Ovary (tissue), 9 donors: Measurements from ENCODE around the gene GDF15. TPM values are rescaled to one million over a fixed set of nuclear protein-coding genes. Genes with fewer than 3 reads are reported as not detected.

ENCODE experiments used
- DNase-seq, 5 donors: peaks; one replicate each; pipeline ENCODE4 v3.0.0-alpha.2; 2019 to 2020
- H3K27ac ChIP-seq, 2 donors: fragments of 200-600 bp; one replicate each; pipeline versions ENCODE4 v1.5.1 to v1.8.0; 2019 to 2022
- H3K27me3 ChIP-seq: fragments of 200-600 bp; one replicate; pipeline ENCODE4 v1.8.0; 2022
- H3K36me3 ChIP-seq: fragments of 200-600 bp; sonication (generic); one replicate; pipeline ENCODE4 v1.5.1; 2019
- H3K4me1 ChIP-seq: one replicate; pipeline ENCODE4 v1.8.1; 2013; ENCODE audit warnings: mild to moderate bottlenecking, moderate library complexity; ENCODE audit not compliant: insufficient read depth
- H3K4me3 ChIP-seq: fragments of 200-600 bp; sonication (generic); one replicate; pipeline ENCODE4 v1.5.1; 2017
- H3K9me3 ChIP-seq, 2 donors: fragments of 200-600 bp in 1 of 2; sonication (generic) in 1 of 2; one replicate each; pipeline versions ENCODE4 v1.5.1 to v1.8.1; 2013 to 2019; ENCODE audit warnings: mild to moderate bottlenecking in 1 of 2, moderate library complexity in 1 of 2
- CTCF ChIP-seq, 3 donors: fragments of 450-650 bp in 2 of 3; fragments of 200-600 bp in 1 of 3; IDR thresholded peaks; one replicate each; pipeline versions ENCODE4 v1.5.1 to v1.8.0; 2016 to 2022; ENCODE audit warnings: antibody characterized with exemption in 3 of 3, mild to moderate bottlenecking in 1 of 3
- EP300 ChIP-seq: sonication (generic); formaldehyde crosslinking; IDR thresholded peaks from one replicate; pipeline ENCODE4 v1.6.1; 2017; ENCODE audit warnings: antibody characterized with exemption
- POLR2A ChIP-seq: fragments of 450-650 bp; IDR thresholded peaks from one replicate; pipeline ENCODE4 v1.6.1; 2017; ENCODE audit warnings: antibody characterized with exemption, mild to moderate bottlenecking, moderate library complexity
- WGBS, 3 donors: extraction: QIAGEN DNeasy Blood & Tissue Kit in 1 of 3; methylation state at CpG; one replicate each; pipeline versions ENCODE4 v1.1.5 to v1.1.7; 2013 to 2017; 5-methylcytosine and 5-hydroxymethylcytosine counted together
- intact Hi-C, 4 donors: fragments of 100-400 bp; cut with DNase I; formaldehyde crosslinking; loops; one replicate each; pipeline versions ENCODE4 v1.11.0 to v1.15.1; 2022 to 2023
- microRNA-seq, 3 donors: library from miRNA; unstranded; fragments of <30 nt; microRNA quantifications; one replicate each; pipeline versions ENCODE4 to v1.2.0, GENCODE V29; 2019 to 2020
- polyA plus RNA-seq, 2 donors: library from polyadenylated mRNA; stranded (reverse); fragments of 200-250 nt in 1 of 2; fragments of 350-450 nt in 1 of 2; fragmentation: Illumina TruSeq in 1 of 2; extraction: RNeasy Lipid Tissue Mini Kit (QIAGEN cat#74804) in 1 of 2; gene quantifications; one replicate each; pipeline ENCODE4 v1.2.3, GENCODE V29; 2013 to 2014
- small RNA-seq: library from RNA; depleted of rRNA; stranded (forward); fragments of <200 nt; gene quantifications from one replicate; pipeline ENCODE3, GENCODE V24; 2016
- total RNA-seq, 7 donors: library from RNA; depleted of rRNA in 2 of 7; stranded (reverse); fragments of >200 nt in 2 of 7; fragmentation: NEBNext Ultra II Directional in 3 of 7; extraction: Animal tissue kit (Norgen Biotek cat#: 25700) in 3 of 7; gene quantifications; one replicate each; pipeline versions ENCODE4 v1.1.0 to v1.2.4, GENCODE V29; 2016 to 2023
- donor health status: DM: no; HTN: no; CAD: no; lungs with moderate emphysema.
- donor health status: DM: no; HTN: no; CAD: no.
- donor health status: Bipolar disorder and iron deficiency.
- donor health status: DM: yes; HTN: yes; CAD: no.
- donor health status: DM: no; HTN: no; CAD: no.
- donor health status: DM: yes; HTN: yes; CAD: no.

GDF15 gene
- total and polyA plus RNA-seq, 9 donors: 0.67 to 20.9 (median 3.3) TPM

- Histone ChIP-seq H3K4me3 (peak within 1 kb of the TSS; percentile 68), H3K9me3 (no peaks in the 10 kb centered on the region), H3K27ac (peak within 1 kb of the TSS; percentile 81 to 90), H3K36me3 (no peaks in the 10 kb centered on the region), H3K4me1 (peaks cover 18% of the 10 kb centered on the region), H3K27me3 (no peaks in the 10 kb centered on the region)
- intact Hi-C loops: no loop called here
- WGBS, 3 donors: 1% methylated on average over 27 to 96 of the region's 99 CpGs
- TF ChIP-seq CTCF (IDR thresholded peaks at IDR 0.05): peak in 1 of 3 donors; percentile 20
- TF ChIP-seq POLR2A: no peak
- peak; percentile 80 to 86 (median 86) for DNase-seq
Measured at GRCh38 chr19:18437491-18438330, 51.8 kb downstream of the GDF15 start, which contains the start of gene ISYNA1. TSS of gene ISYNA1 (minus strand) at chr19:18438133. CDS start at chr19:18437979, 154 bp downstream.

- DNase-seq: peak; percentile 84 to 91 (median 88)
- no peaks in the 10 kb centered on the region for H3K36me3 ChIP-seq
- 1 to 10% (median 3%) methylated on average over 24 of the region's 24 CpGs for WGBS, 3 donors
- H3K4me3 ChIP-seq: peak overlapping the region; percentile 68
- peak overlapping the region; percentile 53 to 90 for H3K27ac ChIP-seq
- no peaks in the 10 kb centered on the region for H3K9me3 ChIP-seq
- TF ChIP-seq POLR2A: peak; percentile 22
- TF ChIP-seq EP300: no peak
- H3K27me3 ChIP-seq: no peaks in the 10 kb centered on the region
- peaks cover 12% of the 10 kb centered on the region for H3K4me1 ChIP-seq
- intact Hi-C loops: no loop called here
Measured at GRCh38 chr19:18438331-18439024, 52.5 kb downstream of the GDF15 start.

Small RNA genes within 50 kb of the gene (microRNA-seq; reads per million reads assigned to microRNA genes)
- gene MIR3189: 0 reads per million in 3 donors

Small RNA genes within 50 kb of the gene (small RNA-seq; reads per million reads assigned to genes)
- gene MIR3189: not detected

Other genes with a start within 250 kb of the GDF15 start
- gene PIK3R2, start 233.0 kb upstream of the GDF15 start, total RNA-seq: 10 to 100 TPM; 16.5 to 63.2 (median 48.9) TPM
- gene PIK3R2, start 233.0 kb upstream of the GDF15 start, polyA plus RNA-seq: 10 to 100 TPM; 12.8 to 13.6 TPM
- 10 to 100 TPM; 10.1 to 70.9 (median 16.1) TPM for gene IFI30, start 212.3 kb upstream of the GDF15 start, total RNA-seq
- 10 to 100 TPM; 21.8 to 34.4 TPM for gene IFI30, start 212.3 kb upstream of the GDF15 start, polyA plus RNA-seq
- gene MPV17L2, start 192.9 kb upstream of the GDF15 start, total RNA-seq: 10 to 100 TPM in 2 of 7 donors, 1 to 10 TPM in 5; 6.9 to 15.2 (median 8.6) TPM
- gene MPV17L2, start 192.9 kb upstream of the GDF15 start, polyA plus RNA-seq: 10 to 100 TPM in 1 of 2 donors, 1 to 10 TPM in 1; 3.5 to 12.0 TPM
- gene RAB3A, start 182.1 kb upstream of the GDF15 start, total RNA-seq: 10 to 100 TPM in 2 of 7 donors, 1 to 10 TPM in 5; 1.9 to 32.9 (median 9.0) TPM
- 1 to 10 TPM; 5.5 to 7.9 TPM for gene RAB3A, start 182.1 kb upstream of the GDF15 start, polyA plus RNA-seq
- gene PDE4C, start 159.7 kb upstream of the GDF15 start, total RNA-seq: 1 to 10 TPM in 4 of 7 donors, under 1 TPM in 2, not detected in 1; 0.57 to 1.7 (median 1.1) TPM
- gene PDE4C, start 159.7 kb upstream of the GDF15 start, polyA plus RNA-seq: under 1 TPM; 0.50 to 0.67 TPM
- gene IQCN, start 111.7 kb upstream of the GDF15 start, total RNA-seq: 10 to 100 TPM in 5 of 7 donors, 1 to 10 TPM in 2; 6.0 to 18.4 (median 11.7) TPM
- 1 to 10 TPM; 2.5 to 9.3 TPM for gene IQCN, start 111.7 kb upstream of the GDF15 start, polyA plus RNA-seq
- 1,000 to 10,000 TPM in 2 of 7 donors, 100 to 1,000 TPM in 5; 163 to 1,260 (median 581) TPM for gene JUND, start 104.5 kb upstream of the GDF15 start, total RNA-seq
- gene JUND, start 104.5 kb upstream of the GDF15 start, polyA plus RNA-seq: 100 to 1,000 TPM in 1 of 2 donors, 10 to 100 TPM in 1; 95.2 to 301 TPM
- gene LSM4, start 63.1 kb upstream of the GDF15 start, total RNA-seq: 100 to 1,000 TPM in 1 of 7 donors, 10 to 100 TPM in 6; 45.0 to 121 (median 77.3) TPM
- gene LSM4, start 63.1 kb upstream of the GDF15 start, polyA plus RNA-seq: 10 to 100 TPM; 38.3 to 66.0 TPM
- gene PGPEP1, start 45.6 kb upstream of the GDF15 start, total RNA-seq: 10 to 100 TPM in 6 of 7 donors, 1 to 10 TPM in 1; 9.3 to 64.5 (median 50.3) TPM
- gene PGPEP1, start 45.6 kb upstream of the GDF15 start, polyA plus RNA-seq: 10 to 100 TPM; 13.8 to 16.9 TPM
- 1 to 10 TPM; 1.8 to 9.2 (median 2.4) TPM for gene LRRC25, start 11.5 kb downstream of the GDF15 start, total RNA-seq
- gene LRRC25, start 11.5 kb downstream of the GDF15 start, polyA plus RNA-seq: 1 to 10 TPM; 1.4 to 3.2 TPM
- gene SSBP4, start 33.2 kb downstream of the GDF15 start, total RNA-seq: 100 to 1,000 TPM in 2 of 7 donors, 10 to 100 TPM in 5; 58.9 to 124 (median 88.3) TPM
- gene SSBP4, start 33.2 kb downstream of the GDF15 start, polyA plus RNA-seq: 10 to 100 TPM in 1 of 2 donors, 1 to 10 TPM in 1; 4.6 to 90.3 TPM
- gene ISYNA1, start 52.0 kb downstream of the GDF15 start, total RNA-seq: 100 to 1,000 TPM in 6 of 7 donors, 10 to 100 TPM in 1; 45.2 to 345 (median 217) TPM
- gene ISYNA1, start 52.0 kb downstream of the GDF15 start, polyA plus RNA-seq: 100 to 1,000 TPM in 1 of 2 donors, 1 to 10 TPM in 1; 9.6 to 144 TPM
- gene ELL, start 135.9 kb downstream of the GDF15 start, total RNA-seq: 10 to 100 TPM in 6 of 7 donors, 1 to 10 TPM in 1; 9.8 to 22.3 (median 19.8) TPM
- gene ELL, start 135.9 kb downstream of the GDF15 start, polyA plus RNA-seq: 10 to 100 TPM in 1 of 2 donors, 1 to 10 TPM in 1; 1.6 to 12.3 TPM
- gene FKBP8, start 157.4 kb downstream of the GDF15 start, total RNA-seq: 100 to 1,000 TPM; 198 to 354 (median 290) TPM
- gene FKBP8, start 157.4 kb downstream of the GDF15 start, polyA plus RNA-seq: 100 to 1,000 TPM in 1 of 2 donors, 10 to 100 TPM in 1; 14.1 to 319 TPM
- gene KXD1, start 171.7 kb downstream of the GDF15 start, total RNA-seq: 10 to 100 TPM; 63.5 to 76.7 (median 65.9) TPM
- gene KXD1, start 171.7 kb downstream of the GDF15 start, polyA plus RNA-seq: 10 to 100 TPM; 52.0 to 78.3 TPM
- 1,000 to 10,000 TPM; 1,269 to 1,882 (median 1,382) TPM for gene UBA52, start 185.7 kb downstream of the GDF15 start, total RNA-seq
- gene UBA52, start 185.7 kb downstream of the GDF15 start, polyA plus RNA-seq: 1,000 to 10,000 TPM; 1,409 to 1,581 TPM
- 100 to 1,000 TPM in 2 of 7 donors, 10 to 100 TPM in 5; 46.5 to 146 (median 66.7) TPM for gene REX1BD, start 202.6 kb downstream of the GDF15 start, total RNA-seq
- 10 to 100 TPM in 1 of 2 donors, 1 to 10 TPM in 1; 5.3 to 89.2 TPM for gene REX1BD, start 202.6 kb downstream of the GDF15 start, polyA plus RNA-seq
- 1 to 10 TPM in 2 of 7 donors, under 1 TPM in 2, not detected in 3; 0.51 to 1.1 (median 1.0) TPM for gene CRLF1, start 220.6 kb downstream of the GDF15 start, total RNA-seq
- gene CRLF1, start 220.6 kb downstream of the GDF15 start, polyA plus RNA-seq: 1 to 10 TPM in 1 of 2 donors, under 1 TPM in 1; 0.83 to 1.2 TPM
- gene TMEM59L, start 226.7 kb downstream of the GDF15 start, total RNA-seq: under 1 TPM in 4 of 7 donors, not detected in 3; 0.20 to 0.53 (median 0.52) TPM
- under 1 TPM in 1 of 2 donors, not detected in 1; 0.38 TPM for gene TMEM59L, start 226.7 kb downstream of the GDF15 start, polyA plus RNA-seq